Large intestine (tissue), 3 donors: ENCODE measurements around the gene HACE1. TPM values are rescaled to one million over a fixed set of nuclear protein-coding genes. Genes with fewer than 3 reads are reported as not detected.
A peak's percentile ranks its signal among the peaks of the same experiment; 100 is the strongest.

Experiments used
- DNase-seq, 2 donors: peaks; one replicate each; pipeline versions ENCODE4 v3.0.0 to v3.0.0-alpha.2; 2013
- H3K27ac ChIP-seq: one replicate; pipeline ENCODE4 v1.5.1; 2013; ENCODE audit warnings: low read length
- H3K27me3 ChIP-seq: 2 replicates; pipeline ENCODE4 v1.6.1; 2013; ENCODE audit warnings: low read length; ENCODE audit not compliant: control insufficient read depth, insufficient read depth
- H3K36me3 ChIP-seq: 2 replicates; pipeline ENCODE4 v1.6.1; 2013; ENCODE audit warnings: low read length; ENCODE audit not compliant: control insufficient read depth, insufficient read depth
- H3K4me1 ChIP-seq: one replicate; pipeline ENCODE4 v1.6.1; 2013; ENCODE audit warnings: low read length; ENCODE audit not compliant: control insufficient read depth, insufficient read depth
- H3K4me3 ChIP-seq: one replicate; pipeline ENCODE4 v1.5.1; 2013; ENCODE audit warnings: low read length
- H3K9me3 ChIP-seq: one replicate; pipeline ENCODE4 v1.6.1; 2013; ENCODE audit warnings: mild to moderate bottlenecking, low read depth, low read length, moderate library complexity; ENCODE audit not compliant: control insufficient read depth
- WGBS: methylation state at CpG from one replicate; pipeline ENCODE4 v1.1.5; 2013; ENCODE audit warnings: low lambda C conversion rate; ENCODE audit not compliant: insufficient coverage; 5-methylcytosine and 5-hydroxymethylcytosine counted together
- polyA plus RNA-seq: library from polyadenylated mRNA; unstranded; fragments of 120-200 nt; gene quantifications from one replicate; pipeline ENCODE4 v1.2.1, GENCODE V29; 2013

The HACE1 gene
- polyA plus RNA-seq, 1 donor = 10.5 TPM

- H3K9me3 ChIP-seq = no peaks in the 10 kb centered on the region
- H3K36me3 ChIP-seq = no peaks in the 10 kb centered on the region
- H3K27ac ChIP-seq = no peak overlapping the region
- H3K4me3 ChIP-seq = no peak overlapping the region
- no peaks in the 10 kb centered on the region for H3K4me1 ChIP-seq
- no peak for DNase-seq
- 100% methylated on average over 1 of the region's 1 CpG for WGBS
- H3K27me3 ChIP-seq = no peaks in the 10 kb centered on the region
Measured at GRCh38 chr6:104698979-104699378, 160.7 kb downstream of the HACE1 start.

GRCh38 chr6:104692008-104692407, 167.7 kb downstream of the HACE1 start:
- Histone ChIP-seq H3K4me3 (no peak overlapping the region), H3K27ac (no peak overlapping the region), H3K4me1 (peaks cover 1% of the 10 kb centered on the region), H3K27me3 (no peaks in the 10 kb centered on the region), H3K9me3 (no peaks in the 10 kb centered on the region), H3K36me3 (no peaks in the 10 kb centered on the region)
- 100% methylated on average over 1 of the region's 1 CpG for WGBS
- DNase-seq = no peak

- no CpG with 5 or more reads among the region's 3 CpGs for WGBS
- Histone ChIP-seq H3K9me3 (no peaks in the 10 kb centered on the region), H3K36me3 (no peaks in the 10 kb centered on the region), H3K4me1 (peaks cover 8% of the 10 kb centered on the region), H3K4me3 (no peak overlapping the region), H3K27me3 (no peaks in the 10 kb centered on the region), H3K27ac (no peak overlapping the region)
- DNase-seq = no peak
Measured at GRCh38 chr6:104689551-104690205, 170.0 kb downstream of the HACE1 start.

GRCh38 chr6:104688283-104688969, 171.3 kb downstream of the HACE1 start:
- Histone ChIP-seq H3K9me3 (no peaks in the 10 kb centered on the region), H3K4me3 (no peak overlapping the region), H3K27me3 (no peaks in the 10 kb centered on the region), H3K27ac (no peak overlapping the region), H3K4me1 (peaks cover 8% of the 10 kb centered on the region), H3K36me3 (no peaks in the 10 kb centered on the region)
- WGBS = no CpG with 5 or more reads among the region's 3 CpGs
- DNase-seq = peak in 1 of 2 donors; percentile 9

GRCh38 chr6:104686550-104687175, 173.1 kb downstream of the HACE1 start:
- H3K27ac ChIP-seq = peak overlapping the region; percentile 32
- no peak overlapping the region for H3K4me3 ChIP-seq
- no peaks in the 10 kb centered on the region for H3K9me3 ChIP-seq
- peak; percentile 61 to 83 for DNase-seq
- H3K4me1 ChIP-seq = peaks cover 8% of the 10 kb centered on the region
- no CpG with 5 or more reads among the region's 6 CpGs for WGBS
- H3K27me3 ChIP-seq = no peaks in the 10 kb centered on the region
- H3K36me3 ChIP-seq = no peaks in the 10 kb centered on the region

GRCh38 chr6:104685871-104686549, 173.7 kb downstream of the HACE1 start:
- DNase-seq = no peak
- 52% methylated on average over 5 of the region's 6 CpGs for WGBS
- no peaks in the 10 kb centered on the region for H3K36me3 ChIP-seq
- peak overlapping the region; percentile 32 for H3K27ac ChIP-seq
- no peaks in the 10 kb centered on the region for H3K9me3 ChIP-seq
- H3K4me3 ChIP-seq = no peak overlapping the region
- H3K27me3 ChIP-seq = no peaks in the 10 kb centered on the region
- peaks cover 8% of the 10 kb centered on the region for H3K4me1 ChIP-seq

GRCh38 chr6:104684911-104685415, 174.8 kb downstream of the HACE1 start:
- H3K4me1 ChIP-seq = peaks cover 8% of the 10 kb centered on the region
- H3K4me3 ChIP-seq = no peak overlapping the region
- no CpG with 5 or more reads among the region's 2 CpGs for WGBS
- no peaks in the 10 kb centered on the region for H3K27me3 ChIP-seq
- no peak for DNase-seq
- no peaks in the 10 kb centered on the region for H3K9me3 ChIP-seq
- H3K36me3 ChIP-seq = no peaks in the 10 kb centered on the region
- H3K27ac ChIP-seq = no peak overlapping the region

- no peak for DNase-seq
- no peaks in the 10 kb centered on the region for H3K27me3 ChIP-seq
- H3K4me1 ChIP-seq = peaks cover 8% of the 10 kb centered on the region
- H3K27ac ChIP-seq = no peak overlapping the region
- no peaks in the 10 kb centered on the region for H3K36me3 ChIP-seq
- no peak overlapping the region for H3K4me3 ChIP-seq
- 83% methylated on average over 2 of the region's 4 CpGs for WGBS
- no peaks in the 10 kb centered on the region for H3K9me3 ChIP-seq
Measured at GRCh38 chr6:104683809-104684208, 175.9 kb downstream of the HACE1 start.

- no peak overlapping the region for H3K27ac ChIP-seq
- DNase-seq = peak; percentile 22 to 48
- no peak overlapping the region for H3K4me3 ChIP-seq
- no peaks in the 10 kb centered on the region for H3K36me3 ChIP-seq
- no peaks in the 10 kb centered on the region for H3K27me3 ChIP-seq
- 50% methylated on average over 1 of the region's 15 CpGs for WGBS
- peaks cover 8% of the 10 kb centered on the region for H3K4me1 ChIP-seq
- no peaks in the 10 kb centered on the region for H3K9me3 ChIP-seq
Measured at GRCh38 chr6:104682722-104683643, 176.7 kb downstream of the HACE1 start.
